ENCODE data around the gene G6PC3.

- TF ChIP-seq SP1 (IDR thresholded peaks at IDR 0.05; ENCODE audit: low read depth, low read length) (no peak), USF2 (IDR thresholded peaks at IDR 0.05; ENCODE audit: borderline replicate concordance, low read depth, low read length) (no peak), PML (IDR thresholded peaks at IDR 0.05; ENCODE audit: low read length) (no peak), POLR2A (IDR thresholded peaks at IDR 0.05; ENCODE audit: low read depth, low read length) (no peak), JUND (IDR thresholded peaks at IDR 0.05; ENCODE audit: low read depth, low read length) (no peak), FOXM1 (IDR thresholded peaks at IDR 0.05; ENCODE audit: low read depth, low read length) (no peak), GABPA (IDR thresholded peaks at IDR 0.05; ENCODE audit: low read depth) (no peak), CHD1 (IDR thresholded peaks at IDR 0.05; ENCODE audit: low read depth, low read length) (no peak), PBX3 (IDR thresholded peaks at IDR 0.05; ENCODE audit: insufficient replicate concordance, low read depth, low read length) (no peak), FOXK2 (IDR thresholded peaks at IDR 0.05) (no peak), MEF2A (IDR thresholded peaks at IDR 0.05; ENCODE audit: insufficient read depth, low read depth, low read length) (no peak), TARDBP (IDR thresholded peaks at IDR 0.05; ENCODE audit: borderline replicate concordance) (no peak), SPI1 (IDR thresholded peaks at IDR 0.05; ENCODE audit: borderline replicate concordance, insufficient read depth, low read depth, low read length) (no peak), SUZ12 (IDR thresholded peaks at IDR 0.05; ENCODE audit: unreplicated experiment) (no peak)
Measured at GRCh38 chr17:44112284-44113280, 42.0 kb downstream of the G6PC3 start.
